D341Med (cell line): ENCODE results near the gene COL4A1.
"Not testable (repeated sequence)": the region's sequence is repeated elsewhere in the genome, so short reads cannot be mapped to it uniquely, and the experiment has no call there.

Experiments used
- DNase-seq: peaks from one replicate; pipeline ENCODE4 v3.0.0; 2012; ENCODE audit warnings: low spot score

The COL4A1 gene

GRCh38 chr13:110323172-110323891 lies 16.4 kb upstream of the COL4A1 start:
- no peak for DNase-seq

- DNase-seq, result no peak
These were observed 15.8 kb upstream of the COL4A1 start for GRCh38 chr13:110322828-110323171.

GRCh38 chr13:110322126-110322827 lies 15.3 kb upstream of the COL4A1 start:
- DNase-seq, result no peak

GRCh38 chr13:110321573-110321972 lies 14.6 kb upstream of the COL4A1 start:
- DNase-seq, result not testable (repeated sequence)

GRCh38 chr13:110320645-110321044 lies 13.7 kb upstream of the COL4A1 start:
- no peak for DNase-seq

- DNase-seq, result no peak
These were observed 13.0 kb upstream of the COL4A1 start for GRCh38 chr13:110319774-110320509.

- no peak for DNase-seq
These were observed 12.4 kb upstream of the COL4A1 start for GRCh38 chr13:110319397-110319773.

GRCh38 chr13:110318920-110319319 lies 12.0 kb upstream of the COL4A1 start:
- DNase-seq, result no peak

- no peak for DNase-seq
These were observed 10.7 kb upstream of the COL4A1 start for GRCh38 chr13:110317496-110318195.

GRCh38 chr13:110317093-110317492 lies 10.1 kb upstream of the COL4A1 start:
- no peak for DNase-seq

- DNase-seq, result no peak
These were observed 9.2 kb upstream of the COL4A1 start for GRCh38 chr13:110316196-110316595.

- DNase-seq, result no peak
These were observed 7.7 kb upstream of the COL4A1 start for GRCh38 chr13:110314516-110315245.

- DNase-seq, result not testable (repeated sequence)
These were observed 6.8 kb upstream of the COL4A1 start for GRCh38 chr13:110313733-110314132.

- not testable (repeated sequence) for DNase-seq
These were observed 6.3 kb upstream of the COL4A1 start for GRCh38 chr13:110313261-110313660.

GRCh38 chr13:110312339-110313031 lies 5.5 kb upstream of the COL4A1 start:
- no peak for DNase-seq

- no peak for DNase-seq
These were observed 4.7 kb upstream of the COL4A1 start for GRCh38 chr13:110311443-110312338.

- no peak for DNase-seq
These were observed 3.8 kb upstream of the COL4A1 start for GRCh38 chr13:110310541-110311442.

GRCh38 chr13:110309661-110310524 lies 2.9 kb upstream of the COL4A1 start:
- DNase-seq, result no peak
